ENCODE data around the gene CDADC1.

CDADC1 gene

DNA sequence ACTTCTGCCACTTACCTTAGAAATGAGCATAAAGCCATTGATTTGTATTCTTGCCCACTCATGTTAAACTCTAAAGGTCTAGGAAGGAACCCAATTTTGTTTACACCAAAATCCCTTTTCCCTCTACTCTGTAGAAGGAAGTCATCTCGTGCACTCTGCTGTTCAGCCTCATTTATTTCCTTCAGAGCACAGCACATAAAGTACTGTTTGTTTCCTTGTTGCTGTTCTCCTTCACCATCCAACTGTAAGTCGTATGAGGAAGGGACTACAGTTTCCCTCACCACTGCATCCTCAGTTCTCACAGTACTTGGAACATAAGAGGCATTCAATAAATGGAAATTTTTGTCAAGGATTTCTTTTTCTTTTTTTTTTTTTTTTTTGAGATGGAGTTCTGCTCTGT lies 24.6 kb downstream of the CDADC1 start:
- H3K4me2 ChIP-seq (ENCODE audit: low read length), result no peak overlapping the region
- no peaks in the 10 kb centered on the region for H3K79me2 ChIP-seq (ENCODE audit: control insufficient read depth, low read length)
- H3K4me1 ChIP-seq (ENCODE audit: control insufficient read depth, low read length), result no peaks in the 10 kb centered on the region
- no peaks in the 10 kb centered on the region for H4K20me1 ChIP-seq (ENCODE audit: control insufficient read depth, insufficient read depth, low read depth, low read length)
- H3K27ac ChIP-seq (ENCODE audit: low read depth, low read length), result no peak overlapping the region
- peaks cover 3% of the 10 kb centered on the region; the same call in 1 of the 2 replicates for H3K36me3 ChIP-seq (ENCODE audit: control insufficient read depth, low read length)
- H3K27me3 ChIP-seq (ENCODE audit: control insufficient read depth, low read length), result no peaks in the 10 kb centered on the region
- H3K4me3 ChIP-seq (ENCODE audit: low read length), result no peak overlapping the region
- no peaks in the 10 kb centered on the region for H3K9me2 ChIP-seq (replicated peaks; ENCODE audit: control insufficient read depth, low read length)
- H3F3A ChIP-seq (ENCODE audit: control insufficient read depth, insufficient read depth), result no peaks in the 10 kb centered on the region
- no peaks in the 10 kb centered on the region for H3K9me3 ChIP-seq (ENCODE audit: control insufficient read depth, insufficient read depth, low read length)
- TF ChIP-seq EZH2phosphoT487 (IDR thresholded peaks at IDR 0.05; ENCODE audit: borderline replicate concordance, low read length), result no peak
- TF ChIP-seq, protein P1, sequence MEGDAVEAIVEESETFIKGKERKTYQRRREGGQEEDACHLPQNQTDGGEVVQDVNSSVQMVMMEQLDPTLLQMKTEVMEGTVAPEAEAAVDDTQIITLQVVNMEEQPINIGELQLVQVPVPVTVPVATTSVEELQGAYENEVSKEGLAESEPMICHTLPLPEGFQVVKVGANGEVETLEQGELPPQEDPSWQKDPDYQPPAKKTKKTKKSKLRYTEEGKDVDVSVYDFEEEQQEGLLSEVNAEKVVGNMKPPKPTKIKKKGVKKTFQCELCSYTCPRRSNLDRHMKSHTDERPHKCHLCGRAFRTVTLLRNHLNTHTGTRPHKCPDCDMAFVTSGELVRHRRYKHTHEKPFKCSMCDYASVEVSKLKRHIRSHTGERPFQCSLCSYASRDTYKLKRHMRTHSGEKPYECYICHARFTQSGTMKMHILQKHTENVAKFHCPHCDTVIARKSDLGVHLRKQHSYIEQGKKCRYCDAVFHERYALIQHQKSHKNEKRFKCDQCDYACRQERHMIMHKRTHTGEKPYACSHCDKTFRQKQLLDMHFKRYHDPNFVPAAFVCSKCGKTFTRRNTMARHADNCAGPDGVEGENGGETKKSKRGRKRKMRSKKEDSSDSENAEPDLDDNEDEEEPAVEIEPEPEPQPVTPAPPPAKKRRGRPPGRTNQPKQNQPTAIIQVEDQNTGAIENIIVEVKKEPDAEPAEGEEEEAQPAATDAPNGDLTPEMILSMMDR (IDR thresholded peaks at IDR 0.05; ENCODE audit: low read depth, low read length, poor library complexity, severe bottlenecking), result no peak

DNA sequence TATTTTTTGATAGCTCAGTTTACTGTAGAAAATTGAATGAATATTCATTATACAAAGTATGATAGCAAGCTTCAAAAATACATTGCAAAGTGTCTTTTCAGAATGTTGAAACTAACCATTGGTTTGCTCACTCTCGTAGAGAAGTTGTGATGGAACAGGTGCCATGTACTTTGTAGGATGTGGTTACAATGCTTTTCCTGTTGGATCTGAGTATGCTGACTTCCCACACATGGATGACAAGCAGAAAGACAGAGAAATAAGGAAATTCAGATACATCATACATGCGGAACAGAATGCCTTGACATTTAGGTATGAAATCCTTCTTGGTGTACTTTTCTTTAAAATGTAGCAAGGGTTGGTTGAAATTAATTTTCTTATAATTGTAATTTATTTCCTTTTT lies 30.5 kb downstream of the CDADC1 start:
- H3F3A ChIP-seq (ENCODE audit: control insufficient read depth, insufficient read depth), result peaks cover 6% of the 10 kb centered on the region; the same call in 1 of the 2 replicates
- no peaks in the 10 kb centered on the region for H4K20me1 ChIP-seq (ENCODE audit: control insufficient read depth, insufficient read depth, low read depth, low read length)
- H3K9me2 ChIP-seq (replicated peaks; ENCODE audit: control insufficient read depth, low read length), result no peaks in the 10 kb centered on the region
- H3K27ac ChIP-seq (ENCODE audit: low read depth, low read length), result no peak overlapping the region
- H3K36me3 ChIP-seq (ENCODE audit: control insufficient read depth, low read length), result peaks cover 4% of the 10 kb centered on the region; the same call in 1 of the 2 replicates
- H3K79me2 ChIP-seq (ENCODE audit: control insufficient read depth, low read length), result no peaks in the 10 kb centered on the region
- no peak overlapping the region for H3K4me2 ChIP-seq (ENCODE audit: low read length)
- H3K27me3 ChIP-seq (ENCODE audit: control insufficient read depth, low read length), result no peaks in the 10 kb centered on the region
- TF ChIP-seq EZH2phosphoT487 (IDR thresholded peaks at IDR 0.05; ENCODE audit: borderline replicate concordance, low read length), result no peak
- TF ChIP-seq, protein P1 (IDR thresholded peaks at IDR 0.05; ENCODE audit: low read depth, low read length, poor library complexity, severe bottlenecking), result no peak
- no peak overlapping the region for H3K4me3 ChIP-seq (ENCODE audit: low read length)
- no peaks in the 10 kb centered on the region for H3K9me3 ChIP-seq (ENCODE audit: control insufficient read depth, insufficient read depth, low read length)
- H3K4me1 ChIP-seq (ENCODE audit: control insufficient read depth, low read length), result no peaks in the 10 kb centered on the region

DNA sequence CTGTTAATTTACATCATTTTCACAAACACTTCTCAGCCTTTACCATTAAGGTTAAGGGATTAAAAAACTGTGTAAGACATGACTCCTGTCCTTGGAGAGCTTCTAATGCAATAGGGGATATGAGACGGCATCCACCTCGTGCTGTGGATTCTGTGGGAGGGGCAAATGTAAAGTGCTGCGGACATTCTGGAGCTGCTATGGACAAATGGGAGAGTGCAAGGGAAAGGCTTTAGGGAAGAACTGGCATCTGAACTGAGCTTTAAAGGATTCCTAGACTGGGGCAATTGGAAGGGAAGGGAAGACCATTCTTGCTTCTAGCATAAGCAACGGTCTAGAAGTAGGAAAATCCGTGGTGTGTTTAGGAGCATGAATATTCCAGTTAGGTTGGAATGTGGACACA lies 31.4 kb downstream of the CDADC1 start:
- Histone ChIP-seq H3K27me3 (ENCODE audit: control insufficient read depth, low read length) (no peaks in the 10 kb centered on the region), H3F3A (ENCODE audit: control insufficient read depth, insufficient read depth) (peaks cover 6% of the 10 kb centered on the region; the same call in 1 of the 2 replicates), H3K79me2 (ENCODE audit: control insufficient read depth, low read length) (no peaks in the 10 kb centered on the region), H3K36me3 (ENCODE audit: control insufficient read depth, low read length) (peaks cover 4% of the 10 kb centered on the region; the same call in 1 of the 2 replicates), H3K4me2 (ENCODE audit: low read length) (no peak overlapping the region), H4K20me1 (ENCODE audit: control insufficient read depth, insufficient read depth, low read depth, low read length) (no peaks in the 10 kb centered on the region), H3K9me3 (ENCODE audit: control insufficient read depth, insufficient read depth, low read length) (no peaks in the 10 kb centered on the region), H3K9me2 (replicated peaks; ENCODE audit: control insufficient read depth, low read length) (no peaks in the 10 kb centered on the region), H3K4me3 (ENCODE audit: low read length) (no peak overlapping the region), H3K27ac (ENCODE audit: low read depth, low read length) (no peak overlapping the region), H3K4me1 (ENCODE audit: control insufficient read depth, low read length) (no peaks in the 10 kb centered on the region)
- TF ChIP-seq EZH2phosphoT487 (IDR thresholded peaks at IDR 0.05; ENCODE audit: borderline replicate concordance, low read length), result no peak
- TF ChIP-seq, protein P1 (IDR thresholded peaks at IDR 0.05; ENCODE audit: low read depth, low read length, poor library complexity, severe bottlenecking), result no peak

All from DOHH2 (cell line).